ENCODE data around the gene CDRT15L2. TPM values are rescaled to one million over a fixed set of nuclear protein-coding genes. Genes with fewer than 3 reads are reported as not detected.
"Not testable (repeated sequence)": the region's sequence is repeated elsewhere in the genome, so short reads cannot be mapped to it uniquely, and the experiment has no call there.

Gene CDRT15L2
- total and polyA plus RNA-seq, 9 of the 15 experiments (the other 6 are each of a cell fraction or from before 2014, with no cell fraction given), result not detected

- H3K9me3 ChIP-seq (replicated peaks; ENCODE audit: control insufficient read depth, insufficient read depth, low read depth, low read length); H3K4me2 ChIP-seq (ENCODE audit: insufficient read depth, low read length); H4K20me1 ChIP-seq (replicated peaks; ENCODE audit: control insufficient read depth, insufficient read depth, low read length); in situ Hi-C loops (cut with MboI); POLR2A ChIA-PET; H3K27me3 ChIP-seq (ENCODE audit: control insufficient read depth in 2 of 2, insufficient read depth in 2 of 2, low read length in 2 of 2); H3K4me3 ChIP-seq; H3K9me1 ChIP-seq (ENCODE audit: control insufficient read depth, insufficient read depth, low read length); DNase-seq (ENCODE audit: extremely low read depth in 1 of 4, low spot score in 3 of 4); H2AFZ ChIP-seq (ENCODE audit: low read depth, low read length); CTCF ChIA-PET (ENCODE audit: low intra/inter-chr PET ratio); intact Hi-C loops (cut with micrococcal nuclease); ATAC-seq; H3K79me2 ChIP-seq (ENCODE audit: control insufficient read depth, insufficient read depth, low read length); H3K36me3 ChIP-seq (ENCODE audit: control insufficient read depth, insufficient read depth, low read length); H3K4me1 ChIP-seq (replicated peaks in 1 of 2; ENCODE audit: control insufficient read depth in 2 of 2, insufficient read depth in 2 of 2, low read length in 2 of 2); FAIRE-seq; BruUV-seq (replicated peaks); H3K9ac ChIP-seq (ENCODE audit: insufficient read depth in 1 of 2, low read depth in 2 of 2, low read length in 2 of 2); H3K27ac ChIP-seq (ENCODE audit: extremely low read depth, low read depth, low read length): not testable (repeated sequence)
- 0% methylated on average over 1 of the region's 11 CpGs for WGBS (ENCODE audit: insufficient coverage, low coverage, missing lambda C conversion rate)
Measured at GRCh38 chr17:20533206-20533605, 46.3 kb upstream of the CDRT15L2 start.

GRCh38 chr17:20534711-20535550 lies 44.6 kb upstream of the CDRT15L2 start:
- intact Hi-C loops (cut with micrococcal nuclease); CTCF ChIA-PET (ENCODE audit: low intra/inter-chr PET ratio); in situ Hi-C loops (cut with MboI); BruUV-seq (replicated peaks); H3K9me1 ChIP-seq (ENCODE audit: control insufficient read depth, insufficient read depth, low read length); H3K27ac ChIP-seq (ENCODE audit: extremely low read depth, low read depth, low read length); H3K4me2 ChIP-seq (ENCODE audit: insufficient read depth, low read length); H3K27me3 ChIP-seq (ENCODE audit: control insufficient read depth in 2 of 2, insufficient read depth in 2 of 2, low read length in 2 of 2); H4K20me1 ChIP-seq (replicated peaks; ENCODE audit: control insufficient read depth, insufficient read depth, low read length); H3K9me3 ChIP-seq (replicated peaks; ENCODE audit: control insufficient read depth, insufficient read depth, low read depth, low read length); H2AFZ ChIP-seq (ENCODE audit: low read depth, low read length); FAIRE-seq; H3K4me3 ChIP-seq; ATAC-seq; H3K9ac ChIP-seq (ENCODE audit: insufficient read depth in 1 of 2, low read depth in 2 of 2, low read length in 2 of 2); H3K36me3 ChIP-seq (ENCODE audit: control insufficient read depth, insufficient read depth, low read length); H3K4me1 ChIP-seq (replicated peaks in 1 of 2; ENCODE audit: control insufficient read depth in 2 of 2, insufficient read depth in 2 of 2, low read length in 2 of 2); DNase-seq (ENCODE audit: extremely low read depth in 1 of 4, low spot score in 3 of 4); H3K79me2 ChIP-seq (ENCODE audit: control insufficient read depth, insufficient read depth, low read length): not testable (repeated sequence)
- 8% methylated on average over 5 of the region's 8 CpGs for WGBS (ENCODE audit: insufficient coverage, low coverage, missing lambda C conversion rate)
- POLR2A ChIA-PET, result interaction anchor here (0.7 kb wide), 1 partner anchor 858 kb away, joined by 5 read pairs; no protein-coding TSS in a partner anchor

- BruUV-seq (replicated peaks); POLR2A ChIA-PET; ATAC-seq; H3K4me1 ChIP-seq (replicated peaks in 1 of 2; ENCODE audit: control insufficient read depth in 2 of 2, insufficient read depth in 2 of 2, low read length in 2 of 2); H3K4me3 ChIP-seq; intact Hi-C loops (cut with micrococcal nuclease); H3K79me2 ChIP-seq (ENCODE audit: control insufficient read depth, insufficient read depth, low read length); H3K4me2 ChIP-seq (ENCODE audit: insufficient read depth, low read length); H2AFZ ChIP-seq (ENCODE audit: low read depth, low read length); DNase-seq (ENCODE audit: extremely low read depth in 1 of 4, low spot score in 3 of 4); H3K27me3 ChIP-seq (ENCODE audit: control insufficient read depth in 2 of 2, insufficient read depth in 2 of 2, low read length in 2 of 2); H4K20me1 ChIP-seq (replicated peaks; ENCODE audit: control insufficient read depth, insufficient read depth, low read length); H3K27ac ChIP-seq (ENCODE audit: extremely low read depth, low read depth, low read length); H3K36me3 ChIP-seq (ENCODE audit: control insufficient read depth, insufficient read depth, low read length); H3K9ac ChIP-seq (ENCODE audit: insufficient read depth in 1 of 2, low read depth in 2 of 2, low read length in 2 of 2); in situ Hi-C loops (cut with MboI); CTCF ChIA-PET (ENCODE audit: low intra/inter-chr PET ratio); FAIRE-seq; H3K9me1 ChIP-seq (ENCODE audit: control insufficient read depth, insufficient read depth, low read length); H3K9me3 ChIP-seq (replicated peaks; ENCODE audit: control insufficient read depth, insufficient read depth, low read depth, low read length): not testable (repeated sequence)
- no CpG with 5 or more reads among the region's 5 CpGs for WGBS (ENCODE audit: insufficient coverage, low coverage, missing lambda C conversion rate)
Measured at GRCh38 chr17:20540414-20540813, 39.1 kb upstream of the CDRT15L2 start.
